HG03460 (cell line): ENCODE data around the gene PPP4R3A.

Source experiments
- ATAC-seq: cut with Tn5 transposase; IDR thresholded peaks from one replicate; pipeline ENCODE4 v1.9.1; 2021; ENCODE audit not compliant: unreplicated experiment

The PPP4R3A gene

DNA sequence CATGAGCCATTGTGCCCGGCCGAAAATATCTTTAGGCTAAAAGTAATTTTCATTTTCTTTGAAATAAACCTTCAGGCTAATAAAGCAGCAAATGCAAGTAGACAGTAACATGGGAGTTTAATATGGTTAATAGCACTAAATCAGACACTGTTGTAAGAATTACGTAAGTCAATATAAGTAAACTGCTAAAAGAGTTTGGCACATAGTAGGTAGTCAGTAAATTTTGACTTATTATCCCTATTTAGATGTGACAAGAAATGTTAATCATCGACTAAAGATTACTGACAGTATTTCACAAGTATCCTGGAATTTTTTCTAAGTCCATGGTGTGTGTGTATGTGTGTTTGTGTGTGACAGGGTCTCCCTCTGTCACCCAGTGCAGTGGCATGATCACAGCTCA lies 3.9 kb downstream of the PPP4R3A start:
- no peak for ATAC-seq

DNA sequence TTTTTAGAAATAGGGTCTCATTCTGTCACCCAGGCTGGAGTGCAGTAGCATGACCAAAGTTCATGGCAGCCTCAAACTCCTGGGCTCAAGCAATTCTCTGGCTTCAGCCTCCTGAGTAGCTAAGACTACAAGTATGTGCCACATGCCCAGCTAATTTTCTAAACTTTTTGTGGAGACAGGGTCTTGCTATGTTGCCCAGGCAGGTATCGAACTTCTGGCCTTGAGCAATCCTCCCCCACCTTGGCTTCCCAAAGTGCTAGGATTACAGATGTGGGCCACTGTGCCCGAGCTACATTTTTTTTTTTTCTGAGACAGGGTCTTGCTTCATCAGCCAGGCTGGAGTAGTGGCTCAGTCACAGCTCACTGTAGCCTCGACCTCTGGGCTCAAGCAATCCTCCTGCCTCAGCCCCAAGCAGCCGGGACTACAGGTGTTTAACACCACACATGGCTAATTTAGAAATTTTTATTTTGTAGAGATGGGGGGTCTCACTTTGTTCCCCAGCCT lies 7.1 kb downstream of the PPP4R3A start:
- ATAC-seq: no peak

DNA sequence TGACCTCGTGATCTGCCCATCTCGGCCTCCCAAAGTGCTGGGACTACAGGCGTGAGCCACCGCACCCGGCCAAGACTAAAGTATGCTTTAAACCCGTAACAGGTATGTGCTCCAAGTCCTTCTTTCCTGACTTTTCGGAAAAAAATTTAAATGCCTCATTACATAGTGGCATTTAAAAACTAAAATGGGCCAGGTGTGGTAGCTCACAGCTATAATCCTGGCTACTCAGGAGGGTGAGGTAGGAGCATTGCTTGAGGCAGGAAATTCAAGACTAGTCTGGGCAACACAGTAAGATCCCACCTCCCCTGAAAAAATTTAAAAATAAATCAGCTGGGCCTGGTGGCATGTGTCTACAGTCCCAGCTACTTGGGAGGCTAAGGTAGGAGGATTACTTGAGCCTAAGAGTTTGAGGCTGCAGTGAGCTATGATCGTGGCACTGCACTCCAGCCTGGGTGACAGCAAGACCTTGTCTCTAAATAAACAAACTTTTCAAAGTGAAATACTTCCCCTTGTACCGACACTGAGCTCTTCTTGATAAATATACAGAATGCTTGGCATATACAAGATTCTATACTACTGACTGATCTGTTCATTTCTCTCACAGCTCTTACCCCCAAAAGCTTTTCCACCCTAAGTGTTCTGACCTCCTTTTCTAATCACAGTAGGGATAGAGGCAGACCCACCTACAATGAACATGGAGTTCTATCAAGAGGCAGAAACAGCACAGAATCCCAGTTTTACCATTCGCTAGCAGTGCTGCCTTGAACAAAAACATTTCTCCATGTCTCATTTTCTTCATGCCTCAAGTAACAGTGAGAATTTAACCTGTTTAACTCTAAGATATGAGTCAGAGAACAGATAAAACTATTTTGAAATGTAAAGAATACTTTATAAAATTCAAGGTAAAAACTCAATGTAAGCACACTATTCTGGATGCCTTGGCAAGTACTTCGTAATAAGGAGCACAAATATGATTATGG lies 7.9 kb downstream of the PPP4R3A start:
- no peak for ATAC-seq

DNA sequence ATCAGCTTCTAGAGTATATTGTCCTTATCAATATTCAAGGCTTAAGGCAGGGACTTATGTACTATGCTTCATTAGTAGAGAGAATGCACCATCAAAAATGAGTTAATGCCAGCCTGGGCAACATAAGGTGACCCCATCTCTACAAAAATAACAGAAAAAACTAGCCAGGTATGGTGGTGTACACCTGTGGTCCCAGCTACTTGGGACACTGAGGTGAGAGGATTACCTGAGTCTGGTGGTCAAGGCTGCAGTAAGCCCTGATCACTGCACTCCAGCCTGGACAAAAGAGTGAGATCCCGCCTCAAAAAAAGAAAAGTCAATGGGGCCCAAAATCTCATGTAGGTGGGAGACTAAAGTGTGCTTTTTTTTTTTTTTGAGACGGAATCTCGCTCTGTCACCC lies 8.8 kb downstream of the PPP4R3A start:
- no peak for ATAC-seq

DNA sequence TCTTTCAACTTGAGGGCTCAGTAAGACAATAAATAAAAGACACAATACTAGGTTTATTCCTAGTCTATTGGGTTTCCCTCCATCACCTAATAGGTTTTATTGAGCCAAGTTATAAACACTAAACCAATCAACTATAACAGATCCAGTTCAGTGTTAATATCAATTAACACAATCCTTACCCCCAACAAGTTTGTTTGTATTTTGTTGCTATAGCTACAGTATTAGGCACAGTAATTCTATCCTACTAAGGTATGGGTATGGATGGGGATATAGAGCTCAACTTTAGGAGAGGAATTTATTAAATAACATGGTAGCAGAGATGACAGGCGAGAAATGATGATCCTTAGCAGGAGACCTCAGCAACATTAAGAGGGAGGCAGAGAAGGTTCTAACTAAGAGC lies 13.3 kb downstream of the PPP4R3A start:
- ATAC-seq: no peak

DNA sequence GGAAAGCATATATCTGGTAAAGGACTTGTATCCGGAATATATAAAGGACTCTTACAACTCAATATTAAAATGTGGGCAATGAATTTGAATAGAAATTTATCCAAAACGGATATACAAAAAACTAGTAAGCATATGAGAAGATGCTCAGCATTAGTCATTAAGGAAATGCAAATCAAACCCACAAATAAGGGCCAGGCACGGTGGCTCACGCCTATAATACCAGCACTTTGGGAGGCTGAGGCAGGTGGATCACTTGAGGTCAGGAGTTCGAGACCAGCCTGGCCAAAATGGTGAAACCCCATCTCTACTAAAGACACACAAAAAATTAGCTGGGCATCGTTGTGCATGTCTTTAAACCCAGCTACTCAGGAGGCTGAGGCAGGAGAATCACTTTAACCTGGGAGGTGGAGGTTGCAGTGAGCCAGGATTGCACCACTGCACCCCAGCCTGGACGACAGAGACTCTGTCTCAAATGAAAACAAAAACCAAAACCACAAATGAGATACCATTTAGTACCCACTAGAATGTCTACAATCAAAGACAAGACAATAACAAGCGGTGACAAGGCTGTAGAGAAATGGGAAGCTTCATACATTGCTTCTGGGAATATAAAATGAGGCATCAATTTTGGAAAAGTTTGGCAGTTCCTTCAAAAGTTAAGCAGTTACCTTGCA lies 15.6 kb downstream of the PPP4R3A start:
- ATAC-seq: peak; percentile 40

DNA sequence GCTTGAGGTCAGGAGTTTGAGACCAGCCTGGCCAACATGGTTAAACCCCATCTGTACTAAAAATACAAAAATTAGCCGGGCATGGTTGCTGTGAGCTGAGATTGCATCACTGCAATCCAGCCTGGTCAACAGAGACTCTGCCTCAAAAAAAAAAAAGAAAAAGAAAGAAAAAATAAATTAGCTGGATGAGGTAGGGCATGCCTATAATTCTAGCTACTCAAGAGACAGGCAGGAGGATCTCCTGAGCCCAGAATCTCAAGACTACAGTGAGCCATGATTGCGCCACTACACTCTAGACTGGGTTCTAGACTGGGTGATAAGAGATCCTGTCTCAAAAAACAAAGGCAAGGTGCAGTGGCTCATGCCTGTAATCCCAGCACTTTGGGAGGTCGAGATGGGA lies 16.9 kb downstream of the PPP4R3A start:
- no peak for ATAC-seq

DNA sequence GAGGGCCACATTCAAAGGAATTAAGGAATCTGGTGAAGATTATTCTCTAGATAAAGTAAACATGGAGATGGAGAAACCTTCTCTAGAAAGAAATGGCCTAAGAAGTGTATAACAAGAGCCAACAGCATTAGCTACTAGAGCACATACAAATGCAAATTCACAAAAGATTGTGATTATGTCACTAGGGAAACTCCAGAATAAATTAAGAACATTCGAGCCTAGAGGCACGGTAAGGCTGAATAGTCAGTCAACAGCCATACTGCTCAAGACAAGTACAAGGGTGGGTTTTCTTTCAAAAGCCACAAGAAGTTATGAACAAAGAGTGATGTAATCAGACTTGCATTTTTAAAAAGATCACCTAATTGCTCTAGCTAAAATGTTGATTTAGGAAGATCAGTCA lies 25.4 kb downstream of the PPP4R3A start:
- ATAC-seq: no peak

DNA sequence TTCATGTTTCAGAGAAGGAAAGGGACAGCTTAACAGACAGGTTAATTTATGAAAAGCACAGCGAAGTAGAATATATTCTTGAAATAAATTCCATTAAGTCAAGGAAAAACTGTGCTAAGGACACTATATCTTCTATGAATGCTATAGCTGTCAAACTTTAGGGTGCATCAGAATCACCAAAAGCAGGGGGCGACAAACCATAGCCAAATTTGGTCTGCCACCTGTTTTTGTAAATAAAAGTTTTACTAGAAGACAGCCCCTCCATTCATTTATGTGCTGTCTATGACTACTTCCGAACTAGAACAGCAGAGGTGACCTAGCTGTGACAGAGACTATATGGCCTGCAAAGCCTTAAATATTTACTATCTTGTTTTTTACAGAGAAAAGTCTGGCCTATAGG lies 25.9 kb downstream of the PPP4R3A start:
- no peak for ATAC-seq

DNA sequence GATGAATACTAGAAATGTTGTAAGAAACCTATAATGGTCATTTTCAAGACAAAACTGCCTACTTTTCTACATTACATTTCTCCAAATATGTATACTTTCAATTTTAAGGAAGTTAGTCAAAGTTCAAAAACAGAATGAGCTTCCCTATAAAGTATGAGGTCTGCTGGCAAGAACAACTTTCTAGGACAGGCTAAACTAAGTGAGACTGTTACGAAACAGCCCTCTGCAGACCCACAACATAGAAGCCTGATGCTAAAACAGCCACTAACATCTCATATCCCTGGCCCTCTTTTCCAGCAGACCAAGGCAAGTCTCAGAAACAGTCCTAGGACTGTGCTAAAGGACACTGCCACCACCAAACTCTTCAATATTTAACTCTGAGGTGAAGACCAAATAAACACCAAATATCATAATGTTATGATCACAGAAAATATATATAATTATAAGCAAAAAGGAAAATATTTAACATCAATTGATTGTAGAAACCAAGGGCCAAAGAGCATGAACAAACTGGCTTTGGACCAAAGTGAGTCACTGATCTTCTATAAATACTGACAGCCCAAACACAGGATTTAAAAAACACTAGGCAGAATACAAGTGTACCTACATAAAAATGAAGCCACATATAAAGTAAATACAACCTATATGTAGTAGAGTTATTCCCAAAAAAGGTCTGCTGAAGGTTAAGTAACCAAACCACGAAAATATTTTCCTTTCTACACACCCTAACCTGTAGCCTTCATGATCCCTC lies 27.7 kb downstream of the PPP4R3A start:
- no peak for ATAC-seq

DNA sequence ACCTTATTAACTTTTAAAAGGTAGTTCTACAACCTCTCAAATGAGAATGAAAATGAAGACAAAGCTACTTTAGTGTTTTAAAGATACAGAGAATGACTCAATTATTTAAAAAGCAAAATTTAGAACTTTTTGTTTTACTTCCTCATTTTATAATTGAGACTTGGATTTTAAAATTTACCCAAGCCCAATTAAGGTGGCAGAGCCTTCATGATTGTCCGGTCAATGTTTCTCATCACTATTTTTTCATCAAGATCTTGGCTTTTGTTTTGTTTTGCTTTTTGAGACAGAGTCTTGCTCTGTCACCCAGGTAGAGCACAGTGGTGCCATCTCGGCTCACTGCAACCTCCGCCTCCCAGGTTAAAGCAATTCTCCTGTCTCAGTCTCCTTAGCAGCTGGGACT lies 32.7 kb downstream of the PPP4R3A start:
- ATAC-seq: no peak

DNA sequence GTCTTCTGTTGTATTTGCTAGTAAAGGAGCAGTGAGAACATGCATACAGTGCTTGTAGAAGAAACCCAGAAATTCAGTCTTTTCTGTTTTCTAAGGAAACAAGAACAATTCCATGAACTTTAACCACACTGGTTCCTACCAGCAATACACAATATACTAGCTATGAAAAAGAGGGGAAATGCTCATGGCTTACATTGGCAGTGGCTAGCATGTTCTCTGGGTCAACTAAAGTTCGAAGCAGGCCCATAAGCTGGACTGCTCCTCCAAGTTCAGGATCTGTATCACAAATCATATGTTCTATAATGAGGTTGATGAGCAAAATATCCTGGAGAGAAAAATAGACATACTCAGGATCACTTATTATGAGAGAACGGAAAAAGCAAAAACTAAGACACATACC lies 37.1 kb downstream of the PPP4R3A start:
- no peak for ATAC-seq

DNA sequence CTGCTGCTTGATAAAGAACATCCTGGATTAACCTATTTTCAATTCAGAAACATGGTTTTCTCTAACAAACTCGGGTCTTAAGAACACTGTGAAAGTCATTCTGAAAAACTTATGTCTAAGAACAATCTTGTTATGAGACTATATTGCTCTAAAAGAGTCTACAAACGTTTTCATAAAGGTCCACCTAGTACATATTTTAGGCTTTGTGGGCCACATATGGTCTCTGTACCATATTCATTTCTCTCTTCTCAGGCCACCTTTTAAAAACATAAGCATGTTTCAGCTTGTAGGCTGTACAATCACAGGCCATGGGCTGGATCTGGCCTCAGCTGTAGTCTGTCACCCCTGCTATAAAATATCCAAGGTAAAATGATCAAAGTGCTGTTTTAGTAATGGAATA lies 39.9 kb downstream of the PPP4R3A start:
- ATAC-seq: no peak

DNA sequence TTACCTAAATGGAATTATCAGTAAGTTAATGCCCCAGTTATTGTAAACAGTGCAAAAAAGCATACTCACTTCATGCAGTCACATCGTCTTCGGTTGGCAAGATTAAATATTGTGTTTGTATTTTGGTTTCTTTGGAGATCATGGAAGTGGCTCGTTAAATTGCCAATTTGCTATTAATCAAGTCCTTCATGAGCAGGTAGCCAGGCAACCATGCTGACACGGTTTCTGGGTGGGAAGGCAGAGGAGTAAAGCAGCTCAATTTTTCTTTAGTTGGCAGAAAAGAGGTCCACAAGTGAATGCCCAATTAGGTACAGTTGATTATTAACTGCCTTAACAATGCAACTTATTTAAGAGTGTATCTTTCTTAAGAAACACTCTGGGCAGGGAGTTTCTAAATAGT lies 43.9 kb downstream of the PPP4R3A start:
- no peak for ATAC-seq

DNA sequence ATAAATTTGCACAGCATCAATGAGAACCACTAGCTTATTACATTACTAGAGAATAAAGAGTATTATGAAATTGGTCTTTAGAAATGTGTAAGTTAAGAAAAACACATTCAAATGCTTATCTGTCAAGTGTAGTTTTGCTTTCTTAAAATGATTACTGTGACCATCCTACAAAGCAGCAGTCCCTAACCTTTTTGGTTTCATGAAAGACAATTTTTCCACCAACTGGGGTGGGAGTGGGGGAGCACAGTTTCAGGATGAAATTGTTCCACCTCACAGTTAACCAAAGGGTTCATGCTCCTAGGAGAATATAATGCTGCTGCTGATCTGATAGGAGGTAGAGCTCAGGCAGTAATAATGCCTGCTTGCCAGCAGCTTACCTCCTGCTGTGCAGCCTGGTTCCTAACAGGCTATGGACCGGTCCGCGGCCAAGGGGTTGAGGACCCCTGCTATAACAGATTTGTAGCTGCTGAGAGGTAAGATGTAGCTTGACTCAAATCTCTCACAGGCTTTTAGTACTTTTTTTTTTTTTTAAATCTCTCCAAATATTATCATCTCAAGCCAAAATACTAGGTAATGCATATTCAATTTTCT lies 45.4 kb downstream of the PPP4R3A start:
- no peak for ATAC-seq

DNA sequence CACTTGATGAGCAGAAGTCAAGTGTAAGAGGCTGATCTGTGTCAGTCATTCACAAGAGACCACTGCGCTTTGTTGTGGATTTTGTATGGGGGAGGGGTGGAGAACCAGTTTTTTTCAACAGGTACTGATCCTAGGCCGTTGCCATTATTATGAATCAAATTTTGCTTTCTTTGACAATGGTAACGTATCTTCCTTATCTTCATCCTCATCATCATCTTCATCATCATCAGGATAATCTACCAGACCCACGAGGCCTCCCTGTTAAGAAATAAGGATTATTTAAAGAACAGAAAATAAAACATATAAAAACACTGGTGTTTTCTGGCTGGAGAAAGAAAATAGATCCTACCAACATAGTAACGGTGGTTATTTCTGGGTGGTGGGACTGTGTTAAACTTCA lies 51.5 kb downstream of the PPP4R3A start:
- no peak for ATAC-seq

DNA sequence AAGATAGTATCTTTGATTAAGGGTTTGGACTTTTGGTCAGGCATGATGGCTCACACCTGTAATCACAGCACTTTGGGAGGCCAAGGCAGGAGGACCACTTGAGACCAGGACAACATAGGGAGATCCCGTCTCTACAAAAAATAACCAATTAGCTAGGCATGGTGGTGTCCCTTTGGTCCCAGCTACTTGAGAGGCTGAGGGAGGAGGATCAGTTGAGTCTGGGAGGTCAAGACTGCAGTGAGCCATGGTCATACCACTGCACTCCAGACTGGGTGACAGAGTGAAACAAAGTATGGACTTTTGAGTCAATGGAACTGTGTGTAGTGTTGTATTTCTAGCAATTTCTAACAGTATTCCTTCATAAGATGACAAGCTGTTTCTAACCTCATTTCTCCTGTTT lies 53.8 kb downstream of the PPP4R3A start:
- ATAC-seq: no peak

DNA sequence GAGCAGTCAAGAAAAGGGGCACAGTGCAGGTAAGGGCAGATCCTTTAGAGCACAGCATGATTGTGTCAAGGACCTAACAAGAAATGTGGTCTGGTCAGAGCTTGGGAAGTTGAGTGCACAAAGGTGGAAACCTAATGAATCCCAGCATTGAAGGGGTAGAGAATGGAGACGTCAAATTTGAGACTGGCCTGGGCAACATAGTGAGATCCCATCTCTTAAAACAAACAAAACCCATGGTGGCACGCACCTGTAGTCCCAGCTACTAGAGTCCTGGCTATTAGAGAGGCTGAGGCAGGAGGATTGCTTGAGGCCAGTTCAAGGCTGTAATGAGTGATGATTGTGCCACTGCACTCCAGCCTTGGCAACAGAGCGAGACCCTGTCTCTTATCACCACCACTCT lies 55.5 kb downstream of the PPP4R3A start:
- no peak for ATAC-seq

DNA sequence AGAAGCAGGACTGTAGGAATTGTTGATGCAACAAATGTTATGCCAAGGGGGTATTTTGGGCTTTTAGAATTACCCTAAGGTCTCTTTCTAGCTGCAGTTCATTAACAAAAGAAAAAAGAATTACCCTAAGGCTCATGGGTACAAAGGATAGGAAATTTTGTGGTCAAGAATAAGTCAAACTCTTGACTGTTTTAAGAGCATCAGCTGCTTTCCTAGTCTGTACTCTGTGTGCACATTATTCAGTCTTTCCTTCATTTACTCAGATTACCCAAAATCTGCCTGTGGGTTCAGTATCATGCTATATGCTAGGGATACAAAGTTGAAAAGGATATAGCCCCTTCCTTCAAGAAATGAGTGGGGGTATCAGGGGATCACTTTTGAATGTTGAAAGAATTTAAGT lies 56.0 kb downstream of the PPP4R3A start:
- no peak for ATAC-seq

DNA sequence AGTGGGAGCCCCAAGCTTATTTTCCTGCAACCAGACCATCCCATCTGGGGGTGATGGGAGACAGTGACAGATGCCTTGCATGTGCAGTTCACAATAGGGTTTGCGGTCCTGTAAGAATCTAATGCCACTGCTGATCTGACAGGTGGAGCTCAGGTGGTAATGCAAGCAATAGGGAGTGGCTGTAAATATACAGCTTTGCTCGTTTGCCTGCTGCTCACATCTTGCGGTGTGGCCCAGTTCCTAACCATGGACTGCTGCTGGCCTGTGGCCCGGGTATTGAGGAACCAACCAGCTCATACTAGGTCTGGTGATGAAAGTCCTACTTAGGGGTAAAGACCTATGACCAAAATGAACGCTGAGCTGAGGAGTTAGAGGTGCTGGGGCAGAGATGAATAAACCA lies 56.4 kb downstream of the PPP4R3A start:
- ATAC-seq: no peak
